Measurements from ENCODE around the gene NPY5R.

The NPY5R gene

GRCh38 chr4:163343604-163344146, at the start of gene NPY5R:
Gene NPY5R (plus strand): TSS chr4:163343892. CDS start chr4:163350274, 6,382 bp downstream.
- DNase-seq (ENCODE audit: low read depth) = no peak

DNA sequence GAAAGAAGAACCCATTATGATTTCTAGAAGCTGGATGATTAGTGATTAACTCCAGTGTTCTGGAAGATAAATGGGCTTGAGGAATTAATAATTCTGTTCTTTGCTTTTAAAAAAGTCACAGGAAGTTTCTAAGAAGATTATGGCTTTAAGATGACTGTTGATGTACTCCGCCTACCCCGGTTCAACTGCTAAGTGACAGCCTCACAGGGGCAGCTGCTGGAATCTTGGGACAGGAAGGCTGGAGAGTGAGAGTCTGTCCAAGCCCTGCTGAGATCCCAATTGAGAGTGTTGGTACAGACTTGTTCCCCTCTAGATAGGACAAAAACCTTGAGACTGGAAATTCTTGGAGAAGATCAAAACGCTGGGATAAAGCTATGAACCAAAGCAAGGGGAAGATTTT, 48.6 kb upstream of the NPY5R start:
- no peak for DNase-seq (ENCODE audit: low read depth)

DNA sequence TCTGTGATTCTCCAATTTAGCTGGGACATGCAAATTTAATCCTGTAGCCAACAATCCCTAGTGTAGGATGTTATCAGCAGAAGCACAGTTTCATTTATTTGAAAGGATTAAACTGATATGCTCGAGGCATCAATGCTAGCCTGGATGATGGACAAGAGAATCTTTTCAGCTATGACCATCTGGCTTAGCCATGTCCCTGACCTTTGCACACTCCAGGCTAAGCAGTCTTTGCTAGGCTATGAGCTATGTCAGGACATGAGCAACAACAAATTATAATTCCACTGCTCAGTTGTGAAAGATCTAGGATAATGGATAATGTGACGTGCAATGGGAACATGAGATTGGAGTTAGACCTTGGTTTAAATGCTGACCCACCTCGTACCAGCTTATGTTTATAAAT, 43.2 kb upstream of the NPY5R start:
- DNase-seq (ENCODE audit: low read depth) = no peak

- no peak for DNase-seq (ENCODE audit: low read depth)
Measured at GRCh38 chr4:163303069-163303468, 40.6 kb upstream of the NPY5R start.

- DNase-seq (ENCODE audit: low read depth) = no peak
Measured at GRCh38 chr4:163309466-163309865, 34.2 kb upstream of the NPY5R start.

- no peak for DNase-seq (ENCODE audit: low read depth)
Measured at GRCh38 chr4:163317110-163317509, 26.6 kb upstream of the NPY5R start.

- DNase-seq (ENCODE audit: low read depth) = no peak
Measured at GRCh38 chr4:163330916-163331628, 12.6 kb upstream of the NPY5R start.

GRCh38 chr4:163331629-163332376, 11.9 kb upstream of the NPY5R start:
- no peak for DNase-seq (ENCODE audit: low read depth)

- no peak for DNase-seq (ENCODE audit: low read depth)
Measured at GRCh38 chr4:163332526-163333406, 10.9 kb upstream of the NPY5R start, which contains the start of gene NPY1R. Gene NPY1R (minus strand): TSS chr4:163332596. CDS start chr4:163326554, 6,042 bp downstream.

GRCh38 chr4:163335384-163335783, 8.3 kb upstream of the NPY5R start:
- no peak for DNase-seq (ENCODE audit: low read depth)

DNA sequence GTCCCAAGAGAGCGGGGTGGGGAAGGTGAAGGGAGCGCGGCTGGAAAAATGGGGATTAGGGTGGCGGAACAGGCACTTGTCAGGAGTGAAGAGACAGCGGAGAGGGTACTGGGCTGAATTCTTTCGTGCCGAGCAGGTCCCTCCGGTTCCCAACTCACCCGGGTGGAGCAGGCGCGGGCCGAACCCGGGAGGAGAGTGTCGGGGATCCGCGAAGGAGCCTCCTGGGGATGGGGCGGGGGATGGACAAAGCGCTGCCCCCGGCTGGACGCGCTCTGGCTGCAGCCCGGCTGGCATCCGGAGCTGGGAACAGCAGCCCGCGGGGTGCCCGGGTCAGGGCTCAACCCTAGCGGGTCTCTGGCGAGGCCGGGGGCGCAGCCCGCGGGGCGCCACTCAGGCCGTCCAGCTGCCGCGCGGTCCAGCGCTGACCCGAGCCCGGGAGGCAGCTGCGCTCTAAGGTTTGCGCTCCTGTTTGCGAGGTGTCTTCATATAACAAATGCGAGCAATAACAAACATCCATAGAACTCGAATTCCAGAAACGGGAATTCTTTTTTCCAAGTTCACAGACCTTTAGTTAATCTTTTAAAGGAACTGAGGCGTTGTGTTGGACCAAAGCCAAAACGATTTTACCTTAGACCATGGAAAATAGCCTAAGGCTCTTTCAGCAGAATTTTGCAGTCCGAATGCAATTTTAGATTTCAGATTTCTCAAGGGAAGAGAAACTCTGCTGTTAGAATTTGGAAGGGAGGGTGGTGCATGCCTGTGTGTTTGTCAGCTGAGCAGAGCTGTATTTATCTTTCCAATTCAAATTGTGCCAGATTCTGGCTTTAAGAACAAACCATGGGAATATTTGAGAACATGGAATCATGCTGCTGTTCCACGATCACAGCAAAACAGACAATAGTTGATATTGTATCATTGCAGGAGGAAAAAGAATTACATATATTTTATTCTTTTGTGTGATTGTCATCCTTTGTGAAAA, 744 bp downstream of the NPY5R start:
- DNase-seq (ENCODE audit: low read depth) = no peak

DNA sequence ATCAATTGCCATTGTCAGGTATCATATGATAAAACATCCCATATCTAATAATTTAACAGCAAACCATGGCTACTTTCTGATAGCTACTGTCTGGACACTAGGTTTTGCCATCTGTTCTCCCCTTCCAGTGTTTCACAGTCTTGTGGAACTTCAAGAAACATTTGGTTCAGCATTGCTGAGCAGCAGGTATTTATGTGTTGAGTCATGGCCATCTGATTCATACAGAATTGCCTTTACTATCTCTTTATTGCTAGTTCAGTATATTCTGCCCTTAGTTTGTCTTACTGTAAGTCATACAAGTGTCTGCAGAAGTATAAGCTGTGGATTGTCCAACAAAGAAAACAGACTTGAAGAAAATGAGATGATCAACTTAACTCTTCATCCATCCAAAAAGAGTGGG, 7.0 kb downstream of the NPY5R start:
- DNase-seq (ENCODE audit: low read depth) = no peak

- DNase-seq (ENCODE audit: low read depth) = no peak
Measured at GRCh38 chr4:163353054-163353453, 9.4 kb downstream of the NPY5R start.

DNA sequence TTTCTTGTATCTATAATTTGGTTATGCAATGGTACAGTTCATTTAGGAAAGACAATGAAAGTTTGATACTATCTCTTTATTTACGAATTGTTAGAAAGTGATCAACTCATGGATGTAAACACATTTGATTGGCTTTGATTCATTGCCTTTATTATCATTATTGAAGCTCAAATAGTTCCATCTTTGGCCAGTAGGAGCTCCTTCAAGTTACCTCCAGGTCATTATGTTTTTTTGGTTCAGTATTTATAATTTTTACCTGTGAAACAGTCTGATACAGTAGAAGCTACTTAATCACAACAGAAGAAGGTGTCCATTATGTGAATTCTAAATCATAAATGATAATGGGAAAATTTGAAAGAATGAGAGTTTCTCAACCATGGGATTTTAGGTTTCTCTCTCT, 12.4 kb downstream of the NPY5R start:
- no peak for DNase-seq (ENCODE audit: low read depth)

DNA sequence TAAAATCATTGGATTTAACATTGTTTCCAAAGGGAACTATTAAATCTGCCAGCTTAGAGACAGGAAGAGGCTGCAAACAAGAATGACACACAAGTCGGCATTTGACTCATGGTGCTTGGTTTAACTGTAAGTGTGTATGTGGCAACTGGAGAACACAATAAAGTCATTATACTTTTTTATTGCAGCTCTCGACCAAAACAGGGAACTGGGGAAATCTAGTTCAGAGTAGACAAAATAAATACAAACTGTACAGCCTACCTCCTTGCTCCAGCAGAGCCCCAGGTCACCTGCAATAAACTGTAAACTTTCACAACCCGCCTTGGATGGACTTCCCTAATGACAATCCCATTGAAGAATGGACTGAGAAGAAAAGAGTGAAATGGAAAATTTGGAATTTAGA, 24.0 kb downstream of the NPY5R start:
- DNase-seq (ENCODE audit: low read depth) = no peak

- DNase-seq (ENCODE audit: low read depth) = no peak
Measured at GRCh38 chr4:163372029-163372428, 28.3 kb downstream of the NPY5R start.

DNA sequence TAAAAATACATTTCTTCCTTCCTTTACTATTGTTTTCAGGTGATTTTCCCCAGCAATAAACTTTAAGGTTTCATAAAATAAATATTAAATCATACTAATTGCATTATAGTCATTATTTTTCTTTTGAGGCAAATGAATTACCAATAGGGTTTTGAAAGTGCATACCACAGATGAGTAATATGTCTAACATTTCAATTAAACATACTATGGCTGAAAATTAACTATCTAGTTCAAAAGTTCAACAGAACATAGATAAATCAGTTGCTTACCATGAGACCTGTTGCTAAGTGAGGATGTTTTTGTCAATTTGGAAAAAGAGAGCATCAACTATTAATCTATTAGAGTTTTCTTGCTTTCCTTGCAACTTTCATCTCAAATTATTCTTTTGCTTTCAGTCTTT, 35.0 kb downstream of the NPY5R start:
- no peak for DNase-seq (ENCODE audit: low read depth)

GRCh38 chr4:163380703-163381102, 37.0 kb downstream of the NPY5R start:
- DNase-seq (ENCODE audit: low read depth) = no peak

GRCh38 chr4:163382178-163382869, 38.6 kb downstream of the NPY5R start:
- DNase-seq (ENCODE audit: low read depth) = no peak

DNA sequence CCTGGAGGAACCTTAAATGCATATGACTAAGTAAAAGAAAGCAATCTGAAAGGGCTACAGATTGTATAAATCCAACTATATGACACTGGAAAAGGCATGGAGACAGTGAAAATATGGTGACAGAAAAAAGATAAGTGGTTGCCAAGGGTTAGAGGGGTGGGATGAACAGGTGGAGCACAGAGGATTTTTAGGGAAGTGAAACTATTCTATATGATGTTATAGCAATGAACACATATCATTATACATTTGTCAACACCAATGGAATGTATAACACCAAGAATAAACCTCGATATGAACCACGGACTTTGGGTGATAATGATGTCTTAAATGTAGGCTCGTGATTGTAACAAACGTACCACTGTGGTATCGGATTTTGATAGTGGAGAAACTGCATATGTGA, 40.7 kb downstream of the NPY5R start:
- DNase-seq (ENCODE audit: low read depth) = no peak

Measured in stimulated activated CD8-positive, alpha-beta memory T cell treated with anti-CD3 and anti-CD28 coated beads, Interleukin-15, amount 100 ng/mL, for 24 hours (primary cell).